CD4-positive, alpha-beta T cell treated with Interleukin-15 for 4 hours (primary cell): ENCODE measurements around the gene TCF19.

Experiments
- DNase-seq: peaks from one replicate; pipeline ENCODE4 v3.0.0-alpha.2; 2020; ENCODE audit warnings: low spot score

TCF19 gene

DNA sequence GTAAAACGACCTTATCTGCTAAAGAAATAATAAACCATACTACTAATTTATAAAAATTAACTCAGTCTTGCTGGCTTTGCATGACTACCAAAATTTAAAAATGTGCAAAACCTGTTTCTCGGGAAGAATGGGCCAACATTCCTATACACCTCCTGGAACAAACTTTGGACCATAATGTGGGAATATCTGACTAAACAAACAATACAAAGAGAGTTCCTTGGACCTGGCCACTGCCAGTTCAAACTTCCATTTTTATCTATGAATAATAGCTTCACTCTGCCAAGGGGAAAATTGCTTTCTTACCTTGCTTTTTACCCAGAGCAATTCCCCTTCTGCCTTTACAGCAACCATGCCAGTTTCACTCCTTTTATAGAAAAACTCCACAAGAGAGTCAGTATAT lies 50.7 kb downstream of the TCF19 start:
- DNase-seq = no peak

DNA sequence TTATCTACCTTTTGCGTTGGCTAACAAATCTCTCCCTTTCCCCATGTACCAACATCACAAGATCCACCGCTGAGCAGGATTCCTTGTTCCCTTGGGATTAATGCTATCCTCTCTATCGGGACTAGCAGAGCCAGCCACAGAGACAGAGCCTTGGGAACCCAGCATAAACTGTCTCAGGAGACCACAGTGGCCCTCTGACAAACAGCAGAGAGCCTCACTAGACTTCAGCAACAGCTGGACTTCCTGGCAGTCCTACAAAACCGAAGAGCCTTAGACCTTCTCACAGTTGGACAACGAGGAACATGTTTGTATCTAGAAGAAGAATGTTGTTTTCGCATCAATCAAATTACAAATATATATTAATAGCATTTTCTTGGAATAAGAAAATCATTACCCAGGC lies 51.7 kb downstream of the TCF19 start:
- no peak for DNase-seq

DNA sequence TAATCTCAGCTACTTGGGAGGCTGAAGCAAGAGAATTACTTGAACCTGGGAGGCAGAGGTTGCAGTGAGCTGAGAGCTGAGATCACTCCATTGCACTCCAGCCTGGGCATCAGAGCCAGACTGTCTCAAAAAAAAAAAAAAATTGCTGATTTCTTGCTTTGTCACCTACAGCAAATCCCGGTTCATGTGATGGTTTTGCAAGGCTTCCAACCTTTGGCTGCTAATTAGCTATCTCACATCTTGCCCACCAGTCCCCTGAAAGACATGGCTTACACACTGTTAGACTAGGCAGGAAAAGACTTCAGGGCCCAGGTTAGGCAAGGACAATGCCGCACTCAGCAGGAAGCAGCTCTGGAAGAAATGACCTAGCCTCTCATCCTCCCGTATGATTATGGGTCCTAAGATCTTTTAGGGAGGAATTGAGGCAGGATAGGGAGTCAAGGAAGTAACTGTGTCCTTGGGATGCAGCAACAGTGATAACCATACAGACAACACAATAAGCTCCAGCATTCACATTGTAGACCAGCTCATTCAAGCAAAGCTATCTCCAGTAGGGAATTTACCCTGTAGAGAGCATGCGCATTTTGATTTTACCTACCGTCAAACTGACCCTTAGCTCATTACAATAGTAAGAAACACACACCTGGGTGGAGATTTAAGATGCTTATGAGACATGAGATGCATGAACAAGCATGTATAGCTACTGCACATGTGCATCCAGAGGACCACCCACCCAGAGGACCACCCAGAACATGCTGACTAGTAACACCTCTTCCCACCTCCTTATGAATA lies 52.5 kb downstream of the TCF19 start:
- no peak for DNase-seq
